Daoy (cell line): ENCODE data around the gene SEPHS1. TPM values are rescaled to one million over a fixed set of nuclear protein-coding genes. Genes with fewer than 3 reads are reported as not detected.
A peak's percentile ranks its signal among the peaks of the same experiment; 100 is the strongest.
"Not testable (repeated sequence)": the region's sequence is repeated elsewhere in the genome, so short reads cannot be mapped to it uniquely, and the experiment has no call there.

Experiments
- DNase-seq: peaks from one replicate; pipeline ENCODE4 v3.0.0-alpha.2; 2015; ENCODE audit warnings: low read depth
- total RNA-seq: library from RNA; depleted of rRNA; stranded (reverse); fragments of >200 nt; shearing (Covaris generic); gene quantifications from 2 replicates; pipeline ENCODE4 v1.2.3, GENCODE V29; 2014; rRNA removed

SEPHS1 gene, protein sequence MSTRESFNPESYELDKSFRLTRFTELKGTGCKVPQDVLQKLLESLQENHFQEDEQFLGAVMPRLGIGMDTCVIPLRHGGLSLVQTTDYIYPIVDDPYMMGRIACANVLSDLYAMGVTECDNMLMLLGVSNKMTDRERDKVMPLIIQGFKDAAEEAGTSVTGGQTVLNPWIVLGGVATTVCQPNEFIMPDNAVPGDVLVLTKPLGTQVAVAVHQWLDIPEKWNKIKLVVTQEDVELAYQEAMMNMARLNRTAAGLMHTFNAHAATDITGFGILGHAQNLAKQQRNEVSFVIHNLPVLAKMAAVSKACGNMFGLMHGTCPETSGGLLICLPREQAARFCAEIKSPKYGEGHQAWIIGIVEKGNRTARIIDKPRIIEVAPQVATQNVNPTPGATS
- 43.9 and 46.1 TPM in 2 replicates for total RNA-seq

DNA sequence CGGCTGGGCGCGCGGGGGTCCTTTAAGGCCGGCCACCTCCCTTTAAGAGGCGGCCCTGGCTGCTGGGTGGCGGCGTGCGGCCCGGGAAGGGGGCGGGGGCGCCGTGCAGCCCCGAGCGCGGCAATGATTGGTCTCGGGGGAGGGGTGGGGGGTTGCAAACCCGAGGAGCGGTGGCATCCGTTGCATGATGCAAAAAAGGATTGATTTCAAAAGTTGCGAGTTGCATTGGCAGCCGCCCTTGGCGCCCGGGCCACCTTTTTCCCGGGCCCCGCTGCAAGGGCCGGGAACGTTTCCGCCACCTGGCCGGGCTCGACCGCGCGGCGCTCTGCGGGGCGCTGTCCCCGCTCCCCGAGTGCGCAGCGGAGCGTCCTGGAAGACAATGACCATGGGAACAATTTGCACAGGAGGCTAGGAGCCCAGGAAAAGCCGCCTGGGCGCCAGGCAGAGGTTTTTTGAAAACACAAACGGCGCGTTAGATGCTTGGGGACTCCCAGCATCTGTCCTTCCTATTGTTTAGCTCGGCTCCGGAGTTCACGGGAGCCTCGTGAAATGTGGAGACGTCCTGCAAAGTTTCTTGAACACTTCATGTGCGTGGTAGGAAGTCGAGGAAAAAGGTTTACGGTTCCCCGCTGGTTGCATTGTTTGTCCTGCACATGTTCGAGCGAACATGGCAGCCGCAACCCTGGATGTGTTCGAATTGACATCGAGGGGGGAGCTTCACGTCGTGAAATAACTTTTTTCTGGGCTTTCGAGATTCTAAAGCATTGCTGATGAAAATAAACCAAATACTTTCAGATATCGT, at the start of gene SEPHS1:
TSS of gene SEPHS1 (minus strand) at position 78 of the 802 bp plus-strand sequence. CDS start 3,343 bp downstream, outside the sequence.
- DNase-seq = peak; percentile 86

DNA sequence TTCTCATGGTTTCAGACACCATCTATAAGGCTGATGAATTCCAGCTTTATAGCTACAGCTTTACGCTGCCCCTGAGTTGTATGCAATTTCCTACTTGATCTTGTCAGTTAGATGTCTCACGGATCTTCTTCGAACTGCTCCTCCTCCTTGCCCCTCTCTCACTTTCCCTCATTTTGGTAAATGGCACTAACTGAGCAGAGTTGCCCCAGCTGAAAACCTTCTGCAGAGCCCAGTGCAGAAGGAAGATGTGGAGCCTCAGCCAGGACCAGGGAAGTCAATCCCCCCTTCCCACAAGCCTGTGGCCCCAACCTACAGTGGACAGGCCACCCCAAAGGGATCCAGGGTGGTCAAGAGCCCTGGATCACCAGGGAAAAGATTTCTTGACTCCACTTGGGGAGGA, 49.0 kb upstream of the SEPHS1 start:
- no peak for DNase-seq

DNA sequence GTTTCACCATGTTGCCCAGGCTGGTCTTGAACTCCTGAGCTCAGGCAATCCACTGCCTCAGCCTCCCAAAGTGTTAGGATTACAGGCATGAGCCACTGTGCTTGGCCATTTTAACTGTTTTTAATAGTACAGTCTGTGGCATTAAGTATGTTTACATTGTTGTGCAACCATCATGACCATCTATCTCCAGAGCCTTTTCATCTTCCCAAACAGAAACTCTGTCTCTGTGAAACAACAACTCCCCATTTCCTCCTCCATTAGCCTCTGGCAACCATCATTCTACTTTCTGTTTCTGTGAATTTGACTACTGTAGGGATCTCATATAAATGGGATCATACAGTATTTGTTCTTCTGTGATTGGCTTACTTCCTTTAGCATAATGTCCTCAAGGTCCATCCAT, 48.3 kb upstream of the SEPHS1 start:
- no peak for DNase-seq

DNA sequence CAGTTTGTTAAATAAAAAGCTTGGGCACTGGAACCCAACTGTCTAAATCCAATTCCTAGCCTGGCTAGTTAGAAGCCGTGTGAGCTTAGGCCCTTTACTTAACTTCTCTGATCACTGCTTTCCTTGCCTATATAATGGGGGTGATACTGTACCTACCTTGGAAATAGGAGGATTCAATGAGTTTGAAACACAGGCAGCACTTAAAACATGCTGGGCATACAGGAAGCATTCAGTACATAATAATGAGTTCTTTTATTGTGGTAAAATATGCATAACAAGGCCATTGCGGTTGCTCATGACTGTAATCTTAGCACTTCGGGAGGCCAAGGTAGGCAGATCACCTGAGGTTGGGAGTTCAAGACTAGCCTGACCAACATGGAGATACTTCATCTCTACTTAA, 47.4 kb upstream of the SEPHS1 start:
- no peak for DNase-seq

DNA sequence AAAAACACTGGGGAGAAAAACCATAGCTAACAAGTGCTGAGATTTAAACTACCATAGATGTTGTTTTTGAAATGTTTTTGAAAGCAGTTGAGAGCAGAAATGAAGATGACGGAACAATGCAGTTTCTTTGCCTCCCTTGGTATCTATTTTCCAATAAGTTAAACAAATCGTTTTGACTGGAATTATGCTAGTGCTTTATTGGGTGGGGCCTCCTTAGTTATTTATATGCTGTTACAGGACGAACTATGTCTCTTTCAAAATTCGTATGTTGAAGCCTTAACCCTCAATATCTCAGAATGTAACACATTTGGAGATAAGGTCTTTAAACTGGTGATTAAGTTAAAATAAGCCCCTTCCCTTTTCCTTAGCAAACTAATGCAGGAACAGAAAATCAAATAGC, 45.5 kb upstream of the SEPHS1 start:
- DNase-seq = no peak

DNA sequence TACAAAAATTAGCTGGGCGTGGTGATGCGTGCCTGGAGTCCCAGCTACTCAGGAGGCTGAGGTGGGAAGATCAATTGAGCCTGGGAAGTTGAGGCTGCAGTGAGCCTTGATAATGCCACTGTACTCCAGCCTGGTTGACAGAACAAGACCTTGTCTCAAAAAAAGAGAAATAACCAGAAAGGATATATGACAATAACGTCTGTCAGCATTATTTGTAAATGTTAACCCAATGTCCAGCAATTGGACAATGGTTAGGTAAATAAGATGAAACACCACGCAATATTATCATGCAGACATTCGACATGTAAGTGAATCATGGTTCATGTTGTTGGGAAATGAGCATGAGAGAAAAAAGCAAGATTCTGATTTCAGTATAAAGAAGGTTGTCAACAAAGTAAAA, 44.6 kb upstream of the SEPHS1 start:
- DNase-seq = no peak

DNA sequence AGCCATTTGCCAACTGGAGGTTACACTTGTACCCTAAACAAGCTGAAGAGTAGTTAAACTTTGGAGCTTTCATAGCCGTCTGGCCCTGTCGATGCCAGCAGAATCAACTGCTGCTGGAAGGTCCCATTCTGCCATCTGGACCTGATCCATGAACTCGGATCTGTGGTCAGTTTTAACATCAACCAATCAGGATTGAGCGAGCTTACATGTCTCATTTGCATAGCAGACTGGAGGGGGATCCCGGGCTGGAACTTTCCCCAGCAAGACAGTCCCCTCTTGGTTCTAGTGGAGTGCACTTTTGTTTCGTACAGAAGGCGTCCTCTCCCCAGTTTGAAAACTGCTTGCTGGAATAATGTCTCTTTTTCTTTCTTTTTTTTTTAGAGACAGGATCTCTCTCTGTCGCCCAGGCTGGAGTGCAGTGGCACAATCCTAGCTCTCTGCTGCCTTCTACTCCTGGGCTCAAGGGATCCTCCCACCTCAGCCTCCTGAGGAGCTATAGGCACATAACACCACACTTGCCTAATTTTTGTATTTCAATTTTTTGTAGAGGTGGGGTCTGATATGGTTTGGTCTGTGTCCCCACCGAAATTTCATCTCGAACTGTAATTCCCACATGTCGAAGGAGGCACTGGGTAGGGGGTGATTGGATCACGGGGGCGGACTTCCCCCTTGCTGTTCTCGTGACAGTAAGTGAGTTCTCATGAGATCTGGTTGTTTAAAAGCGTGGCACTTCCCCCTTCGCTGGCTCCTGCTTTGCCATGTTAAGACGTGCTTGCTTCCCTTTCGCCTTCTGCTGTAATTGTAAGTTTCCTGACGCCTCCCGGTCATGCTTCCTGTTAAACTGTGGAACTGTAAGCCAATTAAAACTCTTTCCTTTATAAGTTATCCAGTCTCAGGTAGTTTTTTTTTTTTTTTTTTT, 42.8 kb upstream of the SEPHS1 start:
- peak; percentile 7 for DNase-seq

DNA sequence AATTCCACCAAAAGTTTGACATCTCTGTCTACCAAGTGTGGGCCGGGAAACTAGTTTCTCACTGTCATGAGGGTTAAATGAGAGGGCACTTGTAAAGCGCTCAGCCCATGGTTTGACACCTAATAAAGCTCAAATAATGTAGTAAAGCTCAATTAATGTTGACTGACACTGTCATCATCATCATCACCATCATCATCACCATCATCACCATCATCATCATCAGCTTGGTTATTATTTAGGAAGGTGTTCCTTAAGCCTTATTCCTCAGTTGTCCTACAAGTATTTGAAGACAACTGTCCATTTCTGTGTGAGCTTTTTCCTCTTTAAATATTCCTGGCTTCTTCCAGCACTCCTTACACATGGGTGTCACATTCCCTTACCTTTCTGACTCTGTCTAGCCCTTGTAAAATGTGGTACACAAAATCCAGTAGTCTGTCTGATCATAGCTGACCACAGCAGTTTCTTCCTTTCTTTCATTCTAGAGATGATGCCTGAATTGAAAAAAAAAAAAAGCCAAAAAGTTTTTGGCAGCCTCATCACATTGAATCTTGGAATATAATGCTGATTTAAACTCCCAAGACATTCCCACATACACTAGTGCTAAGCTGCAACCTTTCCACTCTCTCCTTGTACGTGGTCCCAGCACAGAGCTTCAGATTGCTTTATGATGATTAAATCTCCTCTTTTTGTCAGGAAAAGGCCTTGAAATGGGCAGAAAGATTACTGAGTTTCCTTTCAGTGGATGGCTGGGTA, 40.6 kb upstream of the SEPHS1 start:
- DNase-seq = no peak

DNA sequence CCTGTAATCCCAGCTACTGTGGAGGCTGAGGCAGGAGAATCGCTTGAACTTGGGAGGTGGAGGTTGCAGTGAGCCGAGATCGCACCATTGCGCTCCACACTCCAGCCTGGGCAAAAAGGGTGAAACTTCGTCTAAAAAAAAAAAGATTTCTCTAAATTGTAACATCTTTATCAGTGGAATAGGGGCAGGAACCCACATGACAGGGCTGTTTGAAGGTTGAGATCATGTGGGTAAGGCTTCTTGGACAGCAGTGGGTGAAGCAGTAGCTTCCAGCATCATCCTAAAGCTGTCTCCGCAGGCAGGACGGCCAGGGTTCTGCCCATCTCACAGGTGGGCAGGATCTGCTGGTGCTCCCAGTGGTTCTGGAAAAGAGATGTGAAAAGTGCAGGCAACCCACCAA, 37.9 kb upstream of the SEPHS1 start:
- no peak for DNase-seq

DNA sequence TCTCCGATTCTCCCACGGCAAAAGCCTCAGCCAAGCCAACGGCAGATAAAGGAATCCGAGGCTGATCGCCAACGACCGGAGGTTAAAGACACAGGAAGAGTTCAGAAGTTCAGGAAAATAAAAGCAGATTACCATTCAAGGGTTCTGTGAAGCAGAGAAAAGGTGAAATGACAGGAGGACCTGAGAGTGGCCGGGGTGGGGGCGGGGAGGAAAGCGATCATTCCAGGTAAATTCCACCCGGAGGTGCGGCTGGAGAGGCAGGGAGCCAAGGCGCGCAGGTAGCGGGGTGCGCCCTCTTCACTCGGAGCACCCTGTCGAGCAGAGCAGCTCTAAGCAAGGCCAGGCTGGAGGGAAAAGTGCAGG, 35.3 kb upstream of the SEPHS1 start:
- no peak for DNase-seq

DNA sequence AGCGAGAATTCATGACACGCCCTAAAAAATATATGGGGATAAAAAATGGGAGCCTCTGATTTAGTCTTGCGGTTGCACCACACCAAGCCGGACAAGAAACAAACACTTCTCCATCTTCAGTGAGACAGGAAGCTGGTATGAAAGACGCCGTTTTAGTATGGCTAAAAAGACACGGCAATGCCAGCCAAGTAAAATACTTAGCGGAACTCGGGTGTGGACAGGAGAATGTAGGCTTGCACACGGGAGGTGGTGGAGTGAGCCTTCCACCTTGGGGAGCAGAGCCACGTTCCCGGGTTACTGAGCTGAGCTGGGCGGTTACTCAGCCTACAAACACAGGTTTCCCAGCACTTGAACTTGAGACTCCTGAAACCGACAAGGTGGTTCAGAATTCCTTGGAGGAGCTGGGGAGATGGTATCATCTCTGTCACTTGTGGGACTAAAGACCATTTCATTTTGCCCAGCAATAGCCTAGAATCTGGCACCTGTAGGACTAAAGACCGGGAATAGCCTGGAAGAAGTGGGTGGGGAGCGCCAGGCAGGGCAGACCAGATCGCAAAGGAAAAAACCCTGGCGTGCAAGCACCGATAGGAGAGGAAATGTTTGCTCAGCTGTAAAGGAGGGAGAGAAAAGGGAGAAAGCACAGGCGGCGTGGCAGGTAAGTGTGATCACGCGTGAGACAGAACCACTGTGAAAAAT, 34.8 kb upstream of the SEPHS1 start:
- no peak for DNase-seq

DNA sequence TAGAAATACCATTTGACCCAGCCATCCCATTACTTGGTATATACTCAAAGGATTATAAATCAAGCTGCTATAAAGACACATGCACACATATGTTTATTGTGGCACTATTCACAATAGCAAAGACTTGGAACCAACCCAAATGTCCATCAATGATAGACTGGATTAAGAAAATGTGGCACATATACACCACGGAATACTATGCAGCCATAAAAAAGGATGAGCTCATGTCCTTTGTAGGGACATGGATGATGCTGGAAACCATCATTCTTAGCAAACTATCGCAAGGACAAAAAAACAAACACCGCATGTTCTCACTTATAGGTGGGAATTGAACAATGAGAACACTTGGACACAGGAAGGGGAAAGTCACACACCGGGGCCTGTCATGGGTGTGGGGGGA, 31.0 kb upstream of the SEPHS1 start:
- not testable (repeated sequence) for DNase-seq

DNA sequence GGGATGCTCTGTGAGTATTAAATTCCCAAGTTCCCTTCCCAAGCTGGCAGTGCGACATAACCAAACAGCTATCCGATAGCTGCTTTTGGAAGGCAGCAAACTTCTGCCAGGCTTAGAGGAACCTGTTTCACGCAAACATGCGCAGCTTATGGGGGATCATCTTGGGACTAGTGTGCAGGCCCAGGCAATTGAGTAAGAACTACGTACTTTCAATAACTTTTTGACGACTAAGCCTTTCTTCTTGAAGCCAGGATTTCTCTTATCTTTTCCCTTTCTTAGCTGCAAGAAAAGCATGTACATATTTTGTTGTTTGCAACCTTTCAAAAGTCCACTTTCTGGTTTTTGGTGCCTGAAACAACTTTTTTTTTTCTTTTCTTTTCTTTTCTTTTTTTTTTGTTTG, 28.7 kb upstream of the SEPHS1 start:
- no peak for DNase-seq

DNA sequence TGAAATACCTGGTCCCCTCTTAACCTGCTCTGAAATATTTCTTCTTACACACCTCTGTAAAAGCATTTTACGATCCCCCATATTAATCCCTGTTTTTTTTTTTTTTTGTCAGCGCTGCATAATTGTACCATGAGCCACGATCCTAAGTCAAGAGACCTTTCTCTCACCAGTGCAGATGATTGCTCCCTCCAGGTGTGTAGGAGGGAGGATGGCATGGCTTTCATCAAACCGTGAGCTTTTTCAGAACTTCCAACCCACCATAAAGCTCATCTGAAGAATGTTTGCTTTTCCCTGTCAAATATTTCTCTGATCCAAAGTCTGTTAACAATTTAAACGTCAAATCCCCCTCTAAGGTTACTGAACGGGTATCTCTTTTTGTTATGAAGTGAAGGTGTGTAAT, 28.2 kb upstream of the SEPHS1 start:
- no peak for DNase-seq

DNA sequence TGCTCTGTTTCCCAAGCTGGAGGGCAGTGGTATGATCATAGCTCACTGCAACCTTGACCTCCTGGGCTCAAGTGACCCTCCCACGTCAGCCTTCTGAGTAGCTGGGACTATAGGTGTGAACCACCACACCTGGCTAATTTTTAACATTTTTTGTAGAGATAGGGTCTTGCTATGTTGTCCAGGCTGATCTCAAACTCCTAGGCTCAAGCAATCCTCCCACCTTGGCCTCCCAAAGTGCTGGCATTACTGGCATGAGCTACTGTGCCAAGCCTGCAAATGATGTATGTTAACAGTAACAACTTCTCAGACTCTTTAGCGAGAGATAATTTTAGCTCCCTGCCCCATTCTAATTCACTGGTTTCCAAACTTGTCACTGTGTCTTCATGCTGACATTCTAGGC, 27.7 kb upstream of the SEPHS1 start:
- DNase-seq = no peak

DNA sequence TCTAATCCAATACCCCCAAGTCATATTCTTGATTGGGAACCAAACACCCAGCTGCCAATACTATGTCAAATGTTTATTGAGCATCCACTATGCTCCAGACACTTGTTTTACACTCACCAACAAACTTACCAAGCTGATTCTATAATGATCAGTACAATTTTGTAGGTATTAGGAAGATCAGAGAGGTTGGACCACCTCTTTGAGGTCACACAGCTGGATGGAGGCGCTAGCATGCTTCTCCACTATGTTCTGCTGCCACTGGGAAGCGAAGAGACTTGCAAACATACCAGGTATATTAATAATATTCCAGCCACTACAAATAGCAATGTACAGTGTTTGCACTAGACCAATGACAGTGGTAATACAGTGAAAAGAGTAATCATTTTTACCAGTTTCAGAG, 25.6 kb upstream of the SEPHS1 start:
- DNase-seq = no peak

DNA sequence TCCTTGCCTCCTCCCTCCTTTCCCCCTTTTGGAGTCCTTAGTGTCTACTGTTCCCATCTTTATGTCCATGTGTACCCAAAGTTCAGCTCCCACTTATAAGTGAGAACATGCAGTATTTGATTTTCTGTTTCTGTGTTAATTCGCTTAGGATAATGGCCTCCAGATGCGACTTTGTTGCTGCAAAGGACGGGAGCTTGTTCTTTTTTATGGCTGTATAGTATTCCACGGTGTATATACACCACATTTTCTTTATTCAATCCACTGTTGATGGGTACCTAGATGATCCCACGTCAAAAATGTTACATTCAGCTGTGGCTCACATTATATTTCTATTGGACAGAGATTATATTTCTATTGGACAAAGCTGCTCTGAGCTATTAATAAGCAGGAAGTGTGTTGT, 24.4 kb upstream of the SEPHS1 start:
- DNase-seq = no peak

DNA sequence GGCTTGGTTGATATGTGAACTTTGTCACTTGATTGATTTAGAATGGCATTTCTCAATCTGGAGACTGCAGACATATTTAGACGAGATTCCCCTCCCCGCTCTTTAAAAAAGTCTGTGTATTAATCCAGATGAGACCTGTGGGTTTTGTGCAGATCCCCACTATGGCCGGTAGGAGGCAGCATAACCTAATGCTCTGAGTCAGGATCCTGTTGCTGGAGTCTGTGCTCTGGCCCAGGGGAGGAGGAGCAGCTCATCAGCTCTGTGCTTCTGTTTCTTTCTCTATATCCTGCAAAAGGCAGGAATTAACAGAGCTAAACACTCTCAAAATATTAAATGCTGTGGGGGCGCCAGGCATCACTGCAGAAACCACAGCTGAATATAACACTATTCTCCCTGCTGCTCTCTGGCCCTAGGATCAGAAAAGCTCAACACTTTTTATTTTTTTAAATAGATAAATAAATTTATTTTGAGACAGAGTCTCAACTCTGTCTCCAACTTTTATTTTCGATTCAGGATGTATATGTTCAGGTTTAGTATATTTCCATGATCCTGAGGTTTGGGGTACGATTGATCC, 23.9 kb upstream of the SEPHS1 start:
- DNase-seq = peak; percentile 78

DNA sequence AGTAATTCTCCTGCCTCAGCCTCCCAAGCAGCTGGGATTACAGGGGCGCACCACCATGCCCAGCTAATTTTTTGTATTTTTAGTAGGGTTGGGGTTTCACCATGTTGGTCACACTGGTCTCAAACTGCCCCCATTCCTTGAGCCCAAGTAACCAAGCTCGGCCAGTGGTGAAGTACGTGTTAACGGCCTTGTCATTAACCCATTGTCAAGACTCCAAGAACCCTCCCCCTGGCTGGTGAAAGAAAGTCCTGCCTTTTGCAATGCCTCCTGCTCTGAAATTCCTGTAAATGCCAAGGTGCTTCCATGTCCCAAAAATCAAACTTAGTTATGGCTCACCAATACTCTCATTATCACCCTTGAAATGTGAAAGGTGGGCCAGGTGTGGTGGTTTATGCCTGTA, 18.8 kb upstream of the SEPHS1 start:
- no peak for DNase-seq

DNA sequence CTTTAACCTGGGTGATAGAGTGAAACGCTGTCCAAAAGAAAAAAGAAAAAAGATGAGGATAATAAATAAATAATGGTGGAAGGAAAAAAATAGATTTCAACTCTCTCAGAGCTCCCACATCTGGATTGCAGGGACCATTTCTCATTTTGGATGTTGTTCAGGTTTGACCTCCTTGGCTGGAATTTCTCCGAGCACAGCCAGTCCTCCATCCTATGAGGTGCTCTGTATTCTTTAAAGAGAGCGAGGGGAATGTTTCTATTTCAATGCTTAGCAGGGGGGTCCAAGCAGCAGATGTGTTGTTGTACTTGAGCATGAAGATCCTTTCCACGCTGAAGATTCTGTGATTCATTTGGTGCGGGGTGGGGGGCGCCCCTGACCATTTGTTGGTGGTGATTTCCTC, 17.7 kb upstream of the SEPHS1 start:
- no peak for DNase-seq
